RWPE1 (cell line): ENCODE measurements around the gene RAB36.

Experiments used
- CTCF ChIA-PET: fragments of 350-600 bp; sonication (Branson Sonifier 250); formaldehyde crosslinking; extraction: SDS; loops from one replicate; lab custom pipeline; 2021; lab: Yijun Ruan, JAX
- POLR2A ChIA-PET: fragments of 400-600 bp; formaldehyde crosslinking; extraction: SDS; loops from one replicate; lab custom pipeline; 2020; ENCODE audit warnings: antibody characterized with exemption; ENCODE audit not compliant: low non-redundant PET; lab: Yijun Ruan, JAX
- DNase-seq: peaks from one replicate; pipeline ENCODE4 v3.0.0; 2012; ENCODE audit warnings: low spot score
- H3K27ac ChIP-seq: fragments of 450-650 bp; 2 replicates; pipeline ENCODE4 v1.5.1; 2017
- TF ChIP-seq, protein P1 (sequence below): fragments of 450-650 bp; conservative IDR thresholded peaks from 2 replicates; pipeline ENCODE4 v1.5.1; 2017; ENCODE audit warnings: low read depth, mild to moderate bottlenecking

RAB36 gene

DNA sequence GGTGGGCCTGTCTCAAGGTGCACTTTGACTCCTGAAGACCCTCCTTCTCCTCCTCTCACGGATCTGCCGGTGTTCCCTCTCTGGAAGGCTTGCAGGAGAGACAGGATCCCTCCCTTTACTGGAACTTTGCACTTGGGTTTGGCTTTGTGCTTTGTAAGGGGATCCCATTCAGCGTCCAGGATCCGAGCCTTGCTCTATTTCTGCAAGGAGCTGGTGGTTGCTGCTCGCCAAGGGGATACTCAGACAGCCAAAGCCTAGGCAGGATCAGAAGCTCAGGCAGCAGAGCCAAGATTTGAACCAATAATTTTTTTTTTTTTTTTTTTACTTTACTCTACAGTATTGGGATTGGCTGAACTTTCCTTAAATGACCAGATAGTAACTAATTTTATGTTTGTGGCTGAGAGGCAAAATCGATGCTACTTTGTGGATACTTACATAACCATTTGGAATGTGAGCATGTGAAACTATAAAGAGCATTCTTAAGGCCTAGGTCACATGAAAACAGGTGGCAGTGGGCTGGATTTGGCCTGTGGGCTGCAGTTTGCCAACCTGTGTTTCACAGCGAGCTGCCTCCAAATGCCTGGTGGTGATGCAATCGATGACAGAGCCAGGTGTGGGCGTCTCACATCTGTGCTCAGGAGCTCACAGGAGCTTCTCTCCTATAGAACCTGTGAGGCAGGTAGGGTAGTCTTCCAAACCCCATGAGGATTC, 60.2 kb downstream of the RAB36 start:
- peak overlapping the region; percentile 83 for H3K27ac ChIP-seq
- TF ChIP-seq, protein P1, sequence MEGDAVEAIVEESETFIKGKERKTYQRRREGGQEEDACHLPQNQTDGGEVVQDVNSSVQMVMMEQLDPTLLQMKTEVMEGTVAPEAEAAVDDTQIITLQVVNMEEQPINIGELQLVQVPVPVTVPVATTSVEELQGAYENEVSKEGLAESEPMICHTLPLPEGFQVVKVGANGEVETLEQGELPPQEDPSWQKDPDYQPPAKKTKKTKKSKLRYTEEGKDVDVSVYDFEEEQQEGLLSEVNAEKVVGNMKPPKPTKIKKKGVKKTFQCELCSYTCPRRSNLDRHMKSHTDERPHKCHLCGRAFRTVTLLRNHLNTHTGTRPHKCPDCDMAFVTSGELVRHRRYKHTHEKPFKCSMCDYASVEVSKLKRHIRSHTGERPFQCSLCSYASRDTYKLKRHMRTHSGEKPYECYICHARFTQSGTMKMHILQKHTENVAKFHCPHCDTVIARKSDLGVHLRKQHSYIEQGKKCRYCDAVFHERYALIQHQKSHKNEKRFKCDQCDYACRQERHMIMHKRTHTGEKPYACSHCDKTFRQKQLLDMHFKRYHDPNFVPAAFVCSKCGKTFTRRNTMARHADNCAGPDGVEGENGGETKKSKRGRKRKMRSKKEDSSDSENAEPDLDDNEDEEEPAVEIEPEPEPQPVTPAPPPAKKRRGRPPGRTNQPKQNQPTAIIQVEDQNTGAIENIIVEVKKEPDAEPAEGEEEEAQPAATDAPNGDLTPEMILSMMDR: no peak
- ChIA-PET CTCF (no interaction called here), POLR2A (no interaction called here)
- DNase-seq: peak; percentile 59

DNA sequence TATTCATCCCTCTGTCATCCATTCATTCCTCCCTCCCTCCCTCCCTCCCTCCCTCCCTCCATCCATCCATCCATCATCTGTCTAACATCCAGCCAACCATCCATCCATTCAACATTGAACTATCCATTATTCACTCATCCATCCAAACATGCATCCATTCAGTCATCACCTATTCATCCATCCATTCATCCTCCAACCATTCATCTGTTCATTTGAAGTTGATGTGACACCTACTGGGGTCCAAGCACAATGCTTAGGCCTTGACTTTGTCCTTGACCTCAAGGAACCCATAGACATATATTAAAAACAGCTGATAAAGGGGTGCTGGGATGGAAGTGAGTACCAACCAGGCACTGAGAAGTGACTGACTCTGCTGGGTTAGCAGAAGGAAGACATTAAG, 61.6 kb downstream of the RAB36 start:
- CTCF ChIA-PET: no interaction called here
- TF ChIP-seq, protein P1: no peak
- DNase-seq: no peak
- H3K27ac ChIP-seq: no peak overlapping the region
- POLR2A ChIA-PET: no interaction called here

DNA sequence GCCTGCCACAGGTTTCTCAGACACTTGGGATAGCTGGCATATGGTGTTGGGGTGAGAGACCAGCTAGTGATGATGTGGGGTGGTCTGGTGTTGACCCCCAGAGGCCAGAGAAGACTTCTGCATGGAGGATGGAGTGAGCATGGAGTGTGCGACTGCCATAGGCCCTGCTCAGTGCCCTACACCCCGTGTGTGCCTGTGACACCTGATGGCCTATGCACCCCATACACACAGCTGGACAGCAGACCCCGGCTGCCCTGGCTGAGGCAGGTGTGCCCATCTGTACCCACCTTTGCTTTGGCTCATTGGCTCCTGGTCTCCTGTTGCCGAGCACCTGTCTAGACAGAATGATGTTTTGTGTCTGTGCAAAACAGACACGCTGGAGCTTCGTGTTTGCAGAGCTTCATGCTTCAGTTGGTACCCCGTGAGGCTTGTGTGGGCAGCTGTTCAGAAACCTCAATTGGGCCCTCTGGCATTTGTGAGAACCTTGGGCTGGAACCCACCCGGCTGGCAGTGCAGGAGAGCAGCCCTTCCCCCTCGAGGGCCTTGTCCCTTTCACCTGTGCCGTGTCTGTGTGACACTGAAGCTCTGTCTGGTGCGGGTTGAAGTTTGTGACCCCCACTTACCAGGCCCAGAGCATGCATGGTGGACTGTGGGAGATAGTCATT, 62.6 kb downstream of the RAB36 start:
- TF ChIP-seq, protein P1: no peak
- no peak for DNase-seq
- POLR2A ChIA-PET: no interaction called here
- peak overlapping the region; percentile 21 for H3K27ac ChIP-seq
- CTCF ChIA-PET: no interaction called here

DNA sequence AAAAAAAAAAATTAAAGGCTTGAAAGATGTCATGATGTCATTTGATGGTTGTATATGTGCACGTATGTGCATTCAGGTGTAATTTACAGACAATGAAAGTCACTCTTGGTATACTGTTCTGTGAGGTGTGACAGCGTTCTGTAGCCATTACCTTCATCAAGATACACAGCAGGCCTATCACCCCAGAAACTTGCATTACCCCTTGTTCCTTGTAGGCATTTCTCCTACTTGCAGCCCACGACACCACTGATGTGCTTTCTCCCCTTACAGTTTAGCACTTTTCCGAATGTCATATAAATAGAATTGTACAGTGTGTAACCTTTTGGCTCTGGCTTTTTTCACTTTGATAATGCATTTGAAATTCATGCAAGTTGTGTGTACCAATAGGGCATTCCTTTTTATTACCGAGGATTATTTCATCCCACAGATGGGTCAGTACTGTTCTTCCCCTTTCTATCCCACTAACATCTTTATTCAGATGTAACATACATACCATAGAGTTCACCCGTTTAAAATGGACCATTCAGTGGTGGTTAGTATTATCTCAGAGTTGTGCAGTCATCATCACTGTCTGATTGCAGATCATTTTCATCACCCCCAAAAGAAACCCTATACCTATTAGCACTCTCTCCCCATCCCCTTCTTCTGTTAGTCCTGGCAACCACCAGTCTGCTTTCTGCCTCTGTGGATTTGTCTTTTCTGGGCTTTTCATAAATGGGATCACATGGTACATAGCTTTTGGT, 65.3 kb downstream of the RAB36 start:
- H3K27ac ChIP-seq: peak overlapping the region; percentile 52; the same call in 1 of the 2 replicates
- ChIA-PET CTCF (no interaction called here), POLR2A (no interaction called here)
- TF ChIP-seq, protein P1: no peak
- DNase-seq: no peak

DNA sequence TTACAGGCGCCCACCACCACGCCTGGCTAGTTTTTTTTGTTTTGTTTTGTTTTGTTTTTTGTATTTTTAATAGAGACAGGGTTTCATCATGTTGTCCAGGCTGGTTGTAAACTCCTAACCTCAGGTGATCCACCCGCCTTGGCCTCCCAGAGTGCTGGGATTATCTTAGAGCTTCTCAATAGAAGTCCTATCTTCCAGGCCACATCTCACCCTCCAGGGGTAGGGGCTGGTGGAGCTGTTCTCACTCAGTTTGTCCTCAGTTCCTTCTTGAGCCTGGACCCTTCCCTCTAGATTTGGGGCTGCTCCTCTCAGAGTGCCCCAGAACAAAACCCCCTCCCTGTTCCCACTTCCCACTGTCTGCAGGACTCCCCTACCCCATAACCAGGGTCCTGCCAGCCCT, 66.3 kb downstream of the RAB36 start:
- CTCF ChIA-PET: no interaction called here
- H3K27ac ChIP-seq: peak overlapping the region; percentile 52
- POLR2A ChIA-PET: no interaction called here
- no peak for DNase-seq
- TF ChIP-seq, protein P1: no peak
